Measurements from ENCODE around the gene PRSS50.

The PRSS50 gene

GRCh38 chr3:46736006-46736872 is 18.6 kb upstream of the PRSS50 start:
- DNase-seq (ENCODE audit: low read depth) = no peak
- no peak overlapping the region for H3K4me3 ChIP-seq (ENCODE audit: low read depth, low read length)
- TF ChIP-seq, protein P1, sequence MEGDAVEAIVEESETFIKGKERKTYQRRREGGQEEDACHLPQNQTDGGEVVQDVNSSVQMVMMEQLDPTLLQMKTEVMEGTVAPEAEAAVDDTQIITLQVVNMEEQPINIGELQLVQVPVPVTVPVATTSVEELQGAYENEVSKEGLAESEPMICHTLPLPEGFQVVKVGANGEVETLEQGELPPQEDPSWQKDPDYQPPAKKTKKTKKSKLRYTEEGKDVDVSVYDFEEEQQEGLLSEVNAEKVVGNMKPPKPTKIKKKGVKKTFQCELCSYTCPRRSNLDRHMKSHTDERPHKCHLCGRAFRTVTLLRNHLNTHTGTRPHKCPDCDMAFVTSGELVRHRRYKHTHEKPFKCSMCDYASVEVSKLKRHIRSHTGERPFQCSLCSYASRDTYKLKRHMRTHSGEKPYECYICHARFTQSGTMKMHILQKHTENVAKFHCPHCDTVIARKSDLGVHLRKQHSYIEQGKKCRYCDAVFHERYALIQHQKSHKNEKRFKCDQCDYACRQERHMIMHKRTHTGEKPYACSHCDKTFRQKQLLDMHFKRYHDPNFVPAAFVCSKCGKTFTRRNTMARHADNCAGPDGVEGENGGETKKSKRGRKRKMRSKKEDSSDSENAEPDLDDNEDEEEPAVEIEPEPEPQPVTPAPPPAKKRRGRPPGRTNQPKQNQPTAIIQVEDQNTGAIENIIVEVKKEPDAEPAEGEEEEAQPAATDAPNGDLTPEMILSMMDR (IDR thresholded peaks at IDR 0.05; ENCODE audit: low read depth, low read length, missing control alignments) = no peak

- TF ChIP-seq, protein P1 (IDR thresholded peaks at IDR 0.05; ENCODE audit: low read depth, low read length, missing control alignments) = no peak
- no peak for DNase-seq (ENCODE audit: low read depth)
- no peak overlapping the region for H3K4me3 ChIP-seq (ENCODE audit: low read depth, low read length)
Observed at GRCh38 chr3:46734773-46735172, 17.1 kb upstream of the PRSS50 start.

- no peak overlapping the region for H3K4me3 ChIP-seq (ENCODE audit: low read depth, low read length)
- no peak for DNase-seq (ENCODE audit: low read depth)
- TF ChIP-seq, protein P1 (IDR thresholded peaks at IDR 0.05; ENCODE audit: low read depth, low read length, missing control alignments) = no peak
Observed at GRCh38 chr3:46733026-46733800, 15.5 kb upstream of the PRSS50 start.

DNA sequence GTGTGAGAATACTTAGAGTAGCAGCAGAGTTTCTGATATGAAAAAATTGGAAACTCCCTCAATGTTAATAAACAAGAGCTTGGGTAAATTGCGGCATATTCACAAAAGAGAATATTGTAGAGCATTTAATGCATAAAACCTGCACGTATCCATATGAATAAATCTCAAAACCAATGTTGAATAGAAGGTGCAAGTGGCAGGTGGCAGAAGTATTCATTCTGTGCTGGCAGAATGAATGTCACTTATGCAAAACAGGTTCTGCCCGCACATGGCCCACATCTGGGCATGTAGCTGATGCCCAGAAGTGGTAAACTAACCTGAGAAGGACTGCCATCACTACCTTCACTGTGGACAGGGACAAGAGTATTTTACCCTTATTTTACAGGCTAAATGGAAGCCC is 14.1 kb upstream of the PRSS50 start:
- no peak overlapping the region for H3K4me3 ChIP-seq (ENCODE audit: low read depth, low read length)
- TF ChIP-seq, protein P1 (IDR thresholded peaks at IDR 0.05; ENCODE audit: low read depth, low read length, missing control alignments) = no peak
- no peak for DNase-seq (ENCODE audit: low read depth)

- TF ChIP-seq, protein P1 (IDR thresholded peaks at IDR 0.05; ENCODE audit: low read depth, low read length, missing control alignments) = no peak
- DNase-seq (ENCODE audit: low read depth) = no peak
- H3K4me3 ChIP-seq (ENCODE audit: low read depth, low read length) = no peak overlapping the region
Observed at GRCh38 chr3:46730819-46731218, 13.2 kb upstream of the PRSS50 start.

DNA sequence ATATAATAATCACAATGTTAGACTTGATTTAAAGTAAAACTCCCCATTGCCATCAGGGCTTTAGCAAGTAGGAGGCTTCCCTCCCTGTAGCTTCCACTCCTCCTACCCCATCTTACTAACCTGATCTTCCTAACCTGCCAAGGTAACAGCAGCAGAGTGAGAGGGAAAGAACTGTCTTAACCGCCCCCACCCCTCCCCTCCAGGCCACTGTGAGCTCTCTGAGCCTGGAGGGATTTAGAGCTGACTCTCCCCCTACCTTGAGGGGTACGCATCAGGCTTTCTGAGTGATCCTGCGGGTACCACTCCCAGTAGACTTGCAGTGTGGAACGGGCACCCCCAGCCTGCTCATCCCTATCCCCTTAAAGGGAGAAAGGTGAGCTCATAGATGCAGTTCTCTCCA is 11.4 kb upstream of the PRSS50 start:
- no peak for DNase-seq (ENCODE audit: low read depth)
- TF ChIP-seq, protein P1 (IDR thresholded peaks at IDR 0.05; ENCODE audit: low read depth, low read length, missing control alignments) = no peak
- H3K4me3 ChIP-seq (ENCODE audit: low read depth, low read length) = no peak overlapping the region

Data from GM12864 (cell line).